NCI-H146 (cell line): ENCODE measurements around the gene PCDHB12.
"Not testable (repeated sequence)": the region's sequence is repeated elsewhere in the genome, so short reads cannot be mapped to it uniquely, and the experiment has no call there.

Source experiments
- DNase-seq: peaks from one replicate; lab custom pipeline; 2025; lab: John Stamatoyannopoulos, UW

Gene PCDHB12

DNA sequence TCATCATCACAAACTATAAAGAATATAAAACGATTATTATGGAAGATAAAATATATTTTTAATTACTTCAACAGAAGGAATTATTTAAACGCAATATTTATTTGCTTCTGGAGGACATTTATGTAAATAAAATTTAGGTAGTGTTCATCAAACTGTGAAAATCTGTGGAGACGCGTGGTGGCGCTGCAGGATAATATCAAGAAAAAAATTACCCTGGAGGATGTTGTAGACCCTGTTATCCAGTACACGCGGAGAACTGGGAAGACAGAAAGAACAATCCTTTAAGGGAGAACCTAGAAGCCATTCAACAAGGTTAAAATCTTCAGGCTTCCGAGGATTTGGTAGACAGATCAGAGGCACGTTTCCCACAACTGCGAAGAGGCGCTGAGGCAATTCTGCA lies at the start of gene PCDHB12:
Gene PCDHB12 (plus strand): TSS at position 242 of the 400 bp plus-strand sequence. CDS start 189 bp downstream, outside the sequence.
- DNase-seq, result no peak

- peak; percentile 31 for DNase-seq
Observed at GRCh38 chr5:141172381-141173204, 35.9 kb upstream of the PCDHB12 start, which contains the start of gene PCDHB7. TSS of gene PCDHB7 (plus strand) at chr5:141172644. CDS start at chr5:141172836, 192 bp downstream.

GRCh38 chr5:141174291-141175104 lies 34.0 kb upstream of the PCDHB12 start:
- not testable (repeated sequence) for DNase-seq

- DNase-seq, result no peak
Observed at GRCh38 chr5:141175933-141176332, 32.6 kb upstream of the PCDHB12 start.

DNA sequence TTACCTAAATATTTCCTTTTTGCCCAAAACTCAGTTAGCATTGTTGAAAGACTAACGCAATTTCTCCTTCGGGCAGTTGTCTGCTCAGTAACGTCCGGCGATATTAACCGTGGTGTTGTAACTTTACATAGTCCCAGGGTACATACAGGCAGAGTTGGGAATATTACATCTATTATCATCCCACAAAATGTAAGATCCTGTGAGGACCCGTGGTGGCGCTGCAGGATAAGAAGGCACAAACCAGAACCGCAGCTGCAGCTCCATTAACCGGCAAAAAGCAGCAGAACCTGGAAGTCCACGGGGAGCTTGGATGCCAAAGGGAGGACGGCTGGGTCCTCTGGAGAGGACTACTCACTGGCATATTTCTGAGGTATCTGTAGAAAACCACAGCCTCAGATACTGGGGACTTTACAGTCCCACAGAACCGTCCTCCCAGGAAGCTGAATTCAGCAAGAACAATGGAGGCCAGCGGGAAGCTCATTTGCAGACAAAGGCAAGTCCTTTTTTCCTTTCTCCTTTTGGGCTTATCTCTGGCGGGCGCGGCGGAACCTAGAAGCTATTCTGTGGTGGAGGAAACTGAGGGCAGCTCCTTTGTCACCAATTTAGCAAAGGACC lies 30.8 kb upstream of the PCDHB12 start, which contains the start of gene PCDHB8:
Gene PCDHB8 (plus strand): TSS at position 214 of the 615 bp plus-strand sequence. CDS start 245 bp downstream, at position 459.
- DNase-seq, result peak; percentile 58

- not testable (repeated sequence) for DNase-seq
Observed at GRCh38 chr5:141179371-141179770, 29.1 kb upstream of the PCDHB12 start.

DNA sequence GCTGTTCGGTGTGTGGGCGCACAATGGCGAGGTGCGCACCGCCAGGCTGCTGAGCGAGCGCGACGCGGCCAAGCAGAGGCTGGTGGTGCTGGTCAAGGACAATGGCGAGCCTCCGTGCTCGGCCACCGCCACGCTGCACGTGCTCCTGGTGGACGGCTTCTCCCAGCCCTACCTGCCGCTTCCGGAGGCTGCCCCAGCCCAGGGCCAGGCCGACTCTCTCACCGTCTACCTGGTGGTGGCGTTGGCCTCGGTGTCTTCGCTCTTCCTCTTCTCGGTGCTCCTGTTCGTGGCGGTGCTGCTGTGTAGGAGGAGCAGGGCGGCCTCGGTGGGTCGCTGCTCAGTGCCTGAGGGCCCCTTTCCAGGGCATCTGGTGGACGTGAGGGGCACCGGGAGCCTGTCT lies 28.6 kb upstream of the PCDHB12 start:
- DNase-seq, result not testable (repeated sequence)

DNA sequence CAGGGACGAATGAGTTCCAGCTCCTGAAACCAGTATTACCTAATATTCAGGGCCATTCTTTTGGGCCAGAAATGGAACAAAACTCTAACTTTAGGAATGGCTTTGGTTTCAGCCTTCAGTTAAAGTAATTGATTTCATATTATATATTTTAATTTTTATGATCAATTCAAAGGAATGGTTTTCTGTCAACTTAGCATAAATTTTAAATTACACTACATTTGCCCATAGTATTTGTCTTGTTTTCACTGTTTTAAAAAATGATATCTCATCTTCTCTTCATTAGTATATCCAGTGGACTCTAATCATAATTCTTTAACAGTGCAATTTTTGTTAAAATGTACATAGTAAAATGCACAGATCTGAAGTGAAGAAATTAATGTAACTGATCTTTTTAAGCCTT lies 28.2 kb upstream of the PCDHB12 start:
- DNase-seq, result no peak

- DNase-seq, result no peak
Observed at GRCh38 chr5:141182248-141182647, 26.3 kb upstream of the PCDHB12 start, which contains the start of gene PCDHB16. TSS of gene PCDHB16 (plus strand) at chr5:141182387. CDS start at chr5:141182560, 173 bp downstream.

DNA sequence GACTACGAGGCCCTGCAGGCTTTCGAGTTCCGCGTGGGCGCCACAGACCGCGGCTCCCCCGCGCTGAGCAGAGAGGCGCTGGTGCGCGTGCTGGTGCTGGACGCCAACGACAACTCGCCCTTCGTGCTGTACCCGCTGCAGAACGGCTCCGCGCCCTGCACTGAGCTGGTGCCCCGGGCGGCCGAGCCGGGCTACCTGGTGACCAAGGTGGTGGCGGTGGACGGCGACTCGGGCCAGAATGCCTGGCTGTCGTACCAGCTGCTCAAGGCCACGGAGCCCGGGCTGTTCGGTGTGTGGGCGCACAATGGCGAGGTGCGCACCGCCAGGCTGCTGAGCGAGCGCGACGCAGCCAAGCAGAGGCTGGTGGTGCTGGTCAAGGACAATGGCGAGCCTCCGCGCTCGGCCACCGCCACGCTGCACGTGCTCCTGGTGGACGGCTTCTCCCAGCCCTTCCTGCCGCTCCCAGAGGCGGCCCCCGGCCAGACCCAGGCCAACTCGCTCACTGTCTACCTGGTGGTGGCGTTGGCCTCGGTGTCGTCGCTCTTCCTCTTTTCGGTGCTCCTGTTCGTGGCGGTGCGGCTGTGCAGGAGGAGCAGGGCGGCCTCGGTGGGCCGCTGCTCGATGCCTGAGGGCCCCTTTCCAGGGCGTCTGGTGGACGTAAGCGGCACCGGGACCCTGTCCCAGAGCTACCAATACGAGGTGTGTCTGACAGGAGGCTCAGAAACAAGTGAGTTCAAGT lies 24.2 kb upstream of the PCDHB12 start:
- DNase-seq, result not testable (repeated sequence)

DNA sequence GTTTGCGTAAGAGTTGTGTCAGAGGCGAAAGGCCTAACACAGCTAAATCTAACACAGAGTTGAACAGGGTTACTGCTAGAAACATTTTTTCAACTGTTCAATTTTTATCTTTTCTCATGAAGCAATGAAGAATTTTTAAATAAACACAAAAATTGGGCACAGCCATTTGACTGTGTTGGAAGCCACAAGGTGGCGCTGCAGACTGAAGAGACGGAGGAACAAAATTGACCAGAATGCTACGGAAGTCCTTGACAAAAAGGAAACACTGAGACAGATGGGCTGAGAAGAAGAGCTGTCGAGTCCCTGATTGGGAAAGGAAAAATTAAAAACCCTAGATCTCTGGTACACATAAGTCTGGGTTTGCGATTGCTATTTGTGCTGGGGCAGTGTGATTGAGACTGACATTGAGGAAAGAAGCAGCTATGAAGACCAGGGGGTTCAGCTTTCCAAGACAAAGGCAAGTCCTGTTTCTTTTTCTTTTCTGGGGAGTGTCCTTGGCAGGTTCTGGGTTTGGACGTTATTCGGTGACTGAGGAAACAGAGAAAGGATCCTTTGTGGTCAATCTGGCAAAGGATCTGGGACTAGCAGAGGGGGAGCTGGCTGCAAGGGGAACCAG lies 21.5 kb upstream of the PCDHB12 start, which contains the start of gene PCDHB9:
Gene PCDHB9 (plus strand): TSS at position 265 of the 616 bp plus-strand sequence. CDS start 158 bp downstream, at position 423.
- DNase-seq, result peak; percentile 69

GRCh38 chr5:141188682-141189081 lies 19.8 kb upstream of the PCDHB12 start:
- not testable (repeated sequence) for DNase-seq

DNA sequence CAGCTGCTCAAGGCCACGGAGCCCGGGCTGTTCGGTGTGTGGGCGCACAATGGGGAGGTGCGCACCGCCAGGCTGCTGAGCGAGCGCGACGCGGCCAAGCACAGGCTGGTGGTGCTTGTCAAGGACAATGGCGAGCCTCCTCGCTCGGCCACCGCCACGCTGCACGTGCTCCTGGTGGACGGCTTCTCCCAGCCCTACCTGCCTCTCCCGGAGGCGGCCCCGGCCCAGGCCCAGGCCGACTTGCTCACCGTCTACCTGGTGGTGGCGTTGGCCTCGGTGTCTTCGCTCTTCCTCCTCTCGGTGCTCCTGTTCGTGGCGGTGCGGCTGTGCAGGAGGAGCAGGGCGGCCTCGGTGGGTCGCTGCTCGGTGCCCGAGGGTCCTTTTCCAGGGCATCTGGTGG lies 19.4 kb upstream of the PCDHB12 start:
- DNase-seq, result not testable (repeated sequence)

DNA sequence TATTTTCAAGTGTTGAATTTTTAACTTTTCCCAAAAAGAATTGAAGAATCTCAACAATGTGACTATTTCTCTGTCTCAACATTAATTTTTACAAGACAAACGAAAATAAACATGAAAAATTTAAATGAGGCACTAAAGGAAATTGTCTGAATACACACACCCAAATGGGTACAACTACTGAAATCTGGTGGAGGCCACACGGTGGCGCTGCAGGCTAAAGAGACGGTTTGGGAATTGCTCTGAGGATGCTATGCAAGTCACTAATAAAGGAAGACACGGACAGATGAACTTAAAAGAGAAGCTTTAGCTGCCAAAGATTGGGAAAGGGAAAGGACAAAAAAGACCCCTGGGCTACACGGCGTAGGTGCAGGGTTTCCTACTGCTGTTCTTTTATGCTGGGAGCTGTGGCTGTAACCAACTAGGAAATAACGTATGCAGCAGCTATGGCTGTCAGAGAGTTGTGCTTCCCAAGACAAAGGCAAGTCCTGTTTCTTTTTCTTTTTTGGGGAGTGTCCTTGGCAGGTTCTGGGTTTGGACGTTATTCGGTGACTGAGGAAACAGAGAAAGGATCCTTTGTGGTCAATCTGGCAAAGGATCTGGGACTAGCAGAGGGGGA lies 16.3 kb upstream of the PCDHB12 start, which contains the start of gene PCDHB10:
Gene PCDHB10 (plus strand): TSS at position 244 of the 616 bp plus-strand sequence. CDS start 200 bp downstream, at position 444.
- peak; percentile 46 for DNase-seq

DNA sequence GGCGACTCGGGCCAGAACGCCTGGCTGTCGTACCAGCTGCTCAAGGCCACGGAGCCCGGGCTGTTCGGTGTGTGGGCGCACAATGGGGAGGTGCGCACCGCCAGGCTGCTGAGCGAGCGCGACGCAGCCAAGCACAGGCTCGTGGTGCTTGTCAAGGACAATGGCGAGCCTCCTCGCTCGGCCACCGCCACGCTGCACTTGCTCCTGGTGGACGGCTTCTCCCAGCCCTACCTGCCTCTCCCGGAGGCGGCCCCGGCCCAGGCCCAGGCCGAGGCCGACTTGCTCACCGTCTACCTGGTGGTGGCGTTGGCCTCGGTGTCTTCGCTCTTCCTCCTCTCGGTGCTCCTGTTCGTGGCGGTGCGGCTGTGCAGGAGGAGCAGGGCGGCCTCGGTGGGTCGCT lies 14.2 kb upstream of the PCDHB12 start:
- not testable (repeated sequence) for DNase-seq

DNA sequence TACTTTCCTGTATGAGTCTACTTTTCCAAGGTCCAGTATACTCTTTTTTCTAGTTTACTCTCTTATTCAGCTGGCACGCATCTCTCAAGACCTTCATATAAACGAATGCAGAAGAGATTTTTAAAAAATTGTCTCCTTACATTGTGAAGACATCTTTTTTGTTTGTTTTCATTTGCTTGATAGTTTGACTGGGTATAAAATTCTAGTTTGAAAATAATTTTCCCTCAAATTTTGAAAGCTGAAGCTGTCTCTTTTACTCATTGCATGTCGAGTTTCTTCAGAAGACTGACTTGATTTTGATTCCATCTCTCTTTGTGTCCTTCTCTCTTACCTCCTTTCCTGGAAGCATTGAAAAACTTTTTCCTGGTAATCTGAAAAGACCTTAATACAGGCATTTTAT lies 12.2 kb upstream of the PCDHB12 start:
- no peak for DNase-seq

DNA sequence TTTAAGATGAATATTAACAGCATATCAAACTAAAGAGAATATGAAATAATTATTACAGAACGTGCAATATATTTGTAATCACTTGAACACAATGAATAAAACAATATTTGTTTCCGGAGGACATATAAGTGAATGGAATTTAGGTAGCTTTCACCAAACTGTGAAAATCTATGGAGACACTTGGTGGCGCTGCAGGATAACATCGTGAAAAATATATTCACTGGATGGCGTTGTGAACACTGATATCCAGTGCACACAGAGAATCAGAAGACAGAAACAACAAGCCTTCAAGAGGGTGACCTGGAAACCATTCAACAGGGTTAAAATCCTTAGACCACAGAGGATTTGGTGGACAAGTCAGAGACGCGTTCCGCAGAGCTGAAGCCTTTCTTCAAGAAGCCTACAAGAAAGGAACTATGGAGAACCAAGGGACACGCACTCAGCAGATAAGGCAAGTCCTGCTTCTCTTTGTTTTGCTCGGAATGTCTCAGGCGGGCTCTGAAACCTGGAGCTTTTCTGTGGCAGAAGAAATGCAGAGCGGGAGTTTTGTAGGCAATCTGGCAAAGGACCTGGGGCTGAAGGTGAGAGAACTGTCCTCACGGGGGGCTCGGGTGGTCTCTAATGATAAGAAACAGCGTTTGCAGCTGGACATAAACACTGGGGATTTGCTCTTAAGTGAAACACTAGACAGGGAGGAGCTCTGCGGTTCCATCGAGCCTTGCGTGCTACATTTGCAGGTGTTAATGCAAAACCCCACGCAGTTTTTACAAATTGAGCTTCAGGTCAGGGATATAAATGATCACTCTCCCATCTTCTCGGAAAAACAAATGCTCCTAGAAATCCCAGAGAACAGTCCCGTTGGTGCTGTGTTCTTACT lies 8.9 kb upstream of the PCDHB12 start, which contains the start of gene PCDHB11:
Gene PCDHB11 (plus strand): TSS at position 269 of the 877 bp plus-strand sequence. CDS start 148 bp downstream, at position 417.
- peak; percentile 58 for DNase-seq

- DNase-seq, result not testable (repeated sequence)
Observed at GRCh38 chr5:141201126-141201525, 7.4 kb upstream of the PCDHB12 start.

- DNase-seq, result not testable (repeated sequence)
Observed at GRCh38 chr5:141201646-141202045, 6.9 kb upstream of the PCDHB12 start.
